ENCODE results near the gene ADAMTS18. TPM values are rescaled to one million over a fixed set of nuclear protein-coding genes. Genes with fewer than 3 reads are reported as not detected.

ADAMTS18 gene
- total and polyA plus RNA-seq, 2 donors from 2014 or later: 0.06 to 0.60 TPM

DNA sequence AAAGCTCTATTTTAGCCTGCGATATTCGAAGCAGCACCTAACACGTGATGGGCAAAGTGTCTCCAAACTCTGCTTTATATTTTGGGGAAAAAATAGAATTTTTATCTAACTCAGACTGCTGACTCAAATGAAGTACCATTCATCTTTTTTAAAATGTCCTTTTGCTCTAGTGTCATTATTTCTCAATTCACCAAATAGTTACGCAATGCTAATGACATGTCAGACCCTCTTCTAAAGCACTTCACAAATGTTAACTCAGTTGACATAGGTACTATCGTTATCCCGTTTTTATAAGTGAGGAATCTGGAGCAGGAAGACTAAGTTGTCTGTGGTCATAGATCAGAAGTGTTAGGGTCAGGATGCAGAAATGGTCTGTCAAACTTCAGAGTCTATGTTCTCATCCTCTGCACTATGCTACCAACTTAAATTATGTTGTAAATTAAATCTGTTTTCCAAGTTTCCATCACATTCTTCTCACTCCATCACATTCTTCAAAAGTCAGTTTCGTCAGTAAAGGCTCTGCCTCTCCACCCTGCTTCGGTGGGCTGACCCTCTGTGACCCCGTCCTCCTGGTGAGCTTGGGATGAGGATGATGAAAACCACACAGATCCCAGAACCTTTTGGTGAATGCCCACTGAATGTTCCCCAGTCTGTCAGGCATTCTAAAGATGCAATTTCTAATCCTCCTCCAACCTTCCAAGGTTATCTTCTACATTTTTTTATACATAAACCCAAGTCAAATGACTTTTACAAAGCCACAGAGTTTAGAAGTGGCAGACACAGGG is 102.8 kb downstream of the ADAMTS18 start:
- H3K9me3 ChIP-seq (ENCODE audit: control insufficient read depth in 2 of 3, insufficient read depth in 1 of 3, low read length in 3 of 3): no peaks in the 10 kb centered on the region
- intact Hi-C loops (cut with DNase I): no loop called here
- no peak for FAIRE-seq
- TF ChIP-seq, protein P1, sequence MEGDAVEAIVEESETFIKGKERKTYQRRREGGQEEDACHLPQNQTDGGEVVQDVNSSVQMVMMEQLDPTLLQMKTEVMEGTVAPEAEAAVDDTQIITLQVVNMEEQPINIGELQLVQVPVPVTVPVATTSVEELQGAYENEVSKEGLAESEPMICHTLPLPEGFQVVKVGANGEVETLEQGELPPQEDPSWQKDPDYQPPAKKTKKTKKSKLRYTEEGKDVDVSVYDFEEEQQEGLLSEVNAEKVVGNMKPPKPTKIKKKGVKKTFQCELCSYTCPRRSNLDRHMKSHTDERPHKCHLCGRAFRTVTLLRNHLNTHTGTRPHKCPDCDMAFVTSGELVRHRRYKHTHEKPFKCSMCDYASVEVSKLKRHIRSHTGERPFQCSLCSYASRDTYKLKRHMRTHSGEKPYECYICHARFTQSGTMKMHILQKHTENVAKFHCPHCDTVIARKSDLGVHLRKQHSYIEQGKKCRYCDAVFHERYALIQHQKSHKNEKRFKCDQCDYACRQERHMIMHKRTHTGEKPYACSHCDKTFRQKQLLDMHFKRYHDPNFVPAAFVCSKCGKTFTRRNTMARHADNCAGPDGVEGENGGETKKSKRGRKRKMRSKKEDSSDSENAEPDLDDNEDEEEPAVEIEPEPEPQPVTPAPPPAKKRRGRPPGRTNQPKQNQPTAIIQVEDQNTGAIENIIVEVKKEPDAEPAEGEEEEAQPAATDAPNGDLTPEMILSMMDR (IDR thresholded peaks at IDR 0.05; ENCODE audit: borderline replicate concordance, extremely low read depth, insufficient read depth): no peak
- H3K27ac ChIP-seq (ENCODE audit: low read depth in 2 of 2, low read length in 2 of 2): no peak overlapping the region
- H3K4me1 ChIP-seq (ENCODE audit: control insufficient read depth in 2 of 3, insufficient read depth in 2 of 3, low read depth in 1 of 3, low read length in 3 of 3): no peaks in the 10 kb centered on the region
- no peak overlapping the region for H3K9ac ChIP-seq (ENCODE audit: low read length in 3 of 3)
- no peaks in the 10 kb centered on the region for H3K27me3 ChIP-seq (ENCODE audit: control insufficient read depth, insufficient read depth, low read length)
- no peak overlapping the region for H3K4me3 ChIP-seq (ENCODE audit: low read length in 3 of 3)
- no peak for DNase-seq
- H3K36me3 ChIP-seq (ENCODE audit: control insufficient read depth in 2 of 3, insufficient read depth in 3 of 3, low read length in 3 of 3): no peaks in the 10 kb centered on the region

DNA sequence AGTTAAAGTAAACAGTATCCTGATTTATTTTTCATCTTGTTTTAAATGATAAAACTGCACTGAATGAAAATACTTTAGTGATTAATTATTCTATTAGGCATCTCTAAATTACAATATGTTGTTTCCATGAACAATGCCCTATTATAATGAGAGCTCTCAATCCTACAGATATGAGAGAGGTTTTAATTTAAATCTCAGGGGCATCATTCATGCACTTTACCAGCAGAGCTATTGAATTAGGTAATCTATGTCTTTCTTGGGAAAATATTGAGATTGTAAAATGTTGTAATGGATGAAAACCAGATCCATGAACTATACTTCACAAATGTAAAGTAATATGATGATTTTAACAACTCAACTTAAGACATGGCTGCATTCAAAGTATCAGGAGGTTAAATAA is 103.8 kb downstream of the ADAMTS18 start:
- intact Hi-C loops (cut with DNase I): no loop called here
- no peak for FAIRE-seq

DNA sequence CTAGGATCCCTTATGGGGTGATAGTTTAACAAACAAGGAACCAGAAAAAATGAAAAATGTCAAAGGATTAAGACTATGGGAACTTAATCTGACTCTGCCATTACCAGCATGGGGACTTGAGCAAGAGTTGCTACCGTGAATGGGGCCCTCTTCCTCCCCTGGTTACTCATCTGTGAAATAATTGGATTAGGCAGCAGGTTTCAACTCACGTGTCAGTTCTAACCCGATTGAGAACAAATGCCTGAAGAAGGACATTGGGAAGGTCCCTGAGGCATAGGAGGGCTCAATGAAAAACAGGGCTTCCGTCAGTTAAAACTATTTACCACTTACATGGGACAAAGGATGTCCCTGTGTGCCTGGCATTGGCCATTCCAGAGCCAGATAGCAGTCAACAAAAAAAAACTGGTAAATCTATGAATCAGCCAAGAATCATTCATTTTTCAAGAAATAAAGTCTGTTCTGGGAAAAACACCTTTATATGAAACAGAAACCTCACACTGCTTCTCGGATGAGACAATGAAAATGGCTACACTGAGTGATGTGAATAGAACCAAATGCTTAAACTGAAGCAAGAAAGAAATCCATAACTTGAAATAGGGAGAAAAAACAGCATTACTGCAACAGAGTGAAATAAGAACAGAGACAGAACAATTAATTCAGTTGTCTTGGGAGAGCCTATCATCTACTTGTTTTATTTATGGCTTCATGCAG is 104.3 kb downstream of the ADAMTS18 start:
- TF ChIP-seq, protein P1 (IDR thresholded peaks at IDR 0.05; ENCODE audit: borderline replicate concordance, extremely low read depth, insufficient read depth): no peak
- intact Hi-C loops (cut with DNase I): no loop called here
- Histone ChIP-seq H3K4me3 (ENCODE audit: low read length in 3 of 3) (no peak overlapping the region), H3K4me1 (ENCODE audit: control insufficient read depth in 2 of 3, insufficient read depth in 2 of 3, low read depth in 1 of 3, low read length in 3 of 3) (no peaks in the 10 kb centered on the region), H3K9ac (ENCODE audit: low read length in 3 of 3) (no peak overlapping the region), H3K27me3 (ENCODE audit: control insufficient read depth, insufficient read depth, low read length) (no peaks in the 10 kb centered on the region), H3K36me3 (ENCODE audit: control insufficient read depth in 2 of 3, insufficient read depth in 3 of 3, low read length in 3 of 3) (no peaks in the 10 kb centered on the region), H3K27ac (ENCODE audit: low read depth in 2 of 2, low read length in 2 of 2) (no peak overlapping the region), H3K9me3 (ENCODE audit: control insufficient read depth in 2 of 3, insufficient read depth in 1 of 3, low read length in 3 of 3) (no peaks in the 10 kb centered on the region)
- peak in 1 of 5 donors; percentile 19 for DNase-seq
- FAIRE-seq: no peak

More for the DNA sequence above, 103.8 kb downstream of the ADAMTS18 start:
- Histone ChIP-seq H3K4me3 (ENCODE audit: low read length in 3 of 3) (no peak overlapping the region), H3K27me3 (ENCODE audit: control insufficient read depth, insufficient read depth, low read length) (no peaks in the 10 kb centered on the region), H3K9ac (ENCODE audit: low read length in 3 of 3) (no peak overlapping the region), H3K27ac (ENCODE audit: low read depth in 2 of 2, low read length in 2 of 2) (no peak overlapping the region), H3K4me1 (ENCODE audit: control insufficient read depth in 2 of 3, insufficient read depth in 2 of 3, low read depth in 1 of 3, low read length in 3 of 3) (no peaks in the 10 kb centered on the region), H3K9me3 (ENCODE audit: control insufficient read depth in 2 of 3, insufficient read depth in 1 of 3, low read length in 3 of 3) (no peaks in the 10 kb centered on the region), H3K36me3 (ENCODE audit: control insufficient read depth in 2 of 3, insufficient read depth in 3 of 3, low read length in 3 of 3) (no peaks in the 10 kb centered on the region)
- TF ChIP-seq, protein P1 (IDR thresholded peaks at IDR 0.05; ENCODE audit: borderline replicate concordance, extremely low read depth, insufficient read depth): no peak
- DNase-seq: no peak

Measured in kidney (tissue), 14 donors.